22Rv1 (cell line): ENCODE data around the gene RALGPS1.

Experiments used
- CTCF ChIP-seq: fragments of 450-650 bp; IDR thresholded peaks from 2 replicates; pipeline ENCODE4 v1.5.1; 2017; ENCODE audit warnings: mild to moderate bottlenecking
- ZFX ChIP-seq: fragments of 450-650 bp; IDR thresholded peaks from 2 replicates; pipeline ENCODE4 v1.6.1; 2017; ENCODE audit warnings: antibody characterized with exemption, borderline replicate concordance

GRCh38 chr9:126959917-126960316 is 45.3 kb downstream of the RALGPS1 start:
- TF ChIP-seq CTCF = no peak
- TF ChIP-seq ZFX = no peak
